GM12801 (cell line): ENCODE data around the gene PRKCE.

ENCODE experiments used
- CTCF ChIP-seq: IDR thresholded peaks from one replicate; pipeline ENCODE4 v1.5.1; 2011; ENCODE audit warnings: control low read depth; ENCODE audit not compliant: insufficient read length; ENCODE audit errors: extremely low read depth

PRKCE gene

GRCh38 chr2:46007412-46007811, 355.9 kb downstream of the PRKCE start:
- no peak for TF ChIP-seq CTCF

- TF ChIP-seq CTCF, result no peak
These were observed 356.8 kb downstream of the PRKCE start for GRCh38 chr2:46008091-46008870.

DNA sequence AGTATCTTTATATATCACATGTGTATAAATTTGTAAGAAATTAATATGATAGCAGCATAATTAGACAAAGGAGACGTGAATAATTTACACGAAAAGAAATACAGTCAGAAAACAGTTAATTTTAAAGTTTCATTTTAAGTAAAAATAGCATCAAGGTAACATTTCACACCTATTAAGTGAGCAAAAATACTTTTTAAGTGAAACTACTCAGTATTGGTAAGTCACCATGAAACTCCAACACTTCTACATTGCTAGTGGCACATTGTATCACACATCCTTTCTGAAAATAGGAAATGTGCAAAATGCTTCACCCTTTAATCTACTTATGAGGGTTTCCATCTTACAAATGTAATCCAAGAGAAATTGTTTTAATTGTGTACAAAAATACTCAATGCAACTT, 357.8 kb downstream of the PRKCE start:
- no peak for TF ChIP-seq CTCF

DNA sequence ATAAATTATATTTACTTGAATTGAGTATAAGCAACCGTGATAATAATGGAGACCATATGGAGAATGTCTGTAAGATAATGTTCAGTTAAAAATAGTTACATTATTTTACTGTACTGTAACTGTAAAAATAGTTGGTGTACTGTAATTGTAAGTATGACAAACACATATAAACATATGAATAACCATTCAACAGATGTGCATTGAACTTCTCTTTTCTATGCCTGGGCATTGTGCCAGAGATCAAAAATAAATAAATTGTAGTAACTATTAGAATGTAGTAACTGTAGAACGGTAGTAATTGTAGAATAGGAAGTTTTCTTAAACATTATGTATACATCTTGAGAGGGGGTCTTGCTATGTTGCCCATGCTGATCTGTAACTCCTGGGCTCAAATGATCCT, 358.3 kb downstream of the PRKCE start:
- TF ChIP-seq CTCF, result no peak

- no peak for TF ChIP-seq CTCF
These were observed 358.9 kb downstream of the PRKCE start for GRCh38 chr2:46010223-46010924.

GRCh38 chr2:46010925-46011490, 359.5 kb downstream of the PRKCE start:
- TF ChIP-seq CTCF, result no peak

- TF ChIP-seq CTCF, result no peak
These were observed 361.3 kb downstream of the PRKCE start for GRCh38 chr2:46012618-46013240.
